B cell (primary cell): ENCODE measurements around the gene PRDM9.
"Not testable (repeated sequence)": the region's sequence is repeated elsewhere in the genome, so short reads cannot be mapped to it uniquely, and the experiment has no call there.

Experiments used
- EZH2 ChIP-seq: IDR thresholded peaks from 2 replicates; pipeline ENCODE4 v1.6.1; 2012; ENCODE audit warnings: borderline replicate concordance, low read depth, mild to moderate bottlenecking, moderate library complexity, low read length; ENCODE audit not compliant: insufficient read depth, poor library complexity, severe bottlenecking
- TF ChIP-seq, protein P1 (sequence below): fragments of 200-600 bp; IDR thresholded peaks from one replicate; pipeline ENCODE4 v1.8.0; 2022; ENCODE audit warnings: antibody characterized with exemption, mild to moderate bottlenecking

DNA sequence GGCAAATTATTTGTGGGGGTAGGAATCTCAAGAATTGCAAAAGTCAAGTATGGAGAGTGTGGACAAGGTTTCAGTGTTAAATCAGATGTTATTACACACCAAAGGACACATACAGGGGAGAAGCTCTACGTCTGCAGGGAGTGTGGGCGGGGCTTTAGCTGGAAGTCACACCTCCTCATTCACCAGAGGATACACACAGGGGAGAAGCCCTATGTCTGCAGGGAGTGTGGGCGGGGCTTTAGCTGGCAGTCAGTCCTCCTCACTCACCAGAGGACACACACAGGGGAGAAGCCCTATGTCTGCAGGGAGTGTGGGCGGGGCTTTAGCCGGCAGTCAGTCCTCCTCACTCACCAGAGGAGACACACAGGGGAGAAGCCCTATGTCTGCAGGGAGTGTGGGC is 19.2 kb downstream of the PRDM9 start:
- TF ChIP-seq, protein P1, sequence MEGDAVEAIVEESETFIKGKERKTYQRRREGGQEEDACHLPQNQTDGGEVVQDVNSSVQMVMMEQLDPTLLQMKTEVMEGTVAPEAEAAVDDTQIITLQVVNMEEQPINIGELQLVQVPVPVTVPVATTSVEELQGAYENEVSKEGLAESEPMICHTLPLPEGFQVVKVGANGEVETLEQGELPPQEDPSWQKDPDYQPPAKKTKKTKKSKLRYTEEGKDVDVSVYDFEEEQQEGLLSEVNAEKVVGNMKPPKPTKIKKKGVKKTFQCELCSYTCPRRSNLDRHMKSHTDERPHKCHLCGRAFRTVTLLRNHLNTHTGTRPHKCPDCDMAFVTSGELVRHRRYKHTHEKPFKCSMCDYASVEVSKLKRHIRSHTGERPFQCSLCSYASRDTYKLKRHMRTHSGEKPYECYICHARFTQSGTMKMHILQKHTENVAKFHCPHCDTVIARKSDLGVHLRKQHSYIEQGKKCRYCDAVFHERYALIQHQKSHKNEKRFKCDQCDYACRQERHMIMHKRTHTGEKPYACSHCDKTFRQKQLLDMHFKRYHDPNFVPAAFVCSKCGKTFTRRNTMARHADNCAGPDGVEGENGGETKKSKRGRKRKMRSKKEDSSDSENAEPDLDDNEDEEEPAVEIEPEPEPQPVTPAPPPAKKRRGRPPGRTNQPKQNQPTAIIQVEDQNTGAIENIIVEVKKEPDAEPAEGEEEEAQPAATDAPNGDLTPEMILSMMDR, result not testable (repeated sequence)
- TF ChIP-seq EZH2, result not testable (repeated sequence)
